Hematopoietic multipotent progenitor cell treated with erythropoietin and hydrocortisone succinate and interleukin-3 and kit ligand, for 4 days (in vitro differentiated cells): ENCODE measurements around the gene BCL11B.

Experiments
- DNase-seq: peaks from one replicate; pipeline ENCODE4 v3.0.0-alpha.2; 2015

BCL11B gene

GRCh38 chr14:99271951-99272631, at the start of gene BCL11B:
TSS of gene BCL11B (minus strand) at chr14:99272197. CDS start at chr14:99271218, 979 bp downstream.
- DNase-seq: peak; percentile 93

- no peak for DNase-seq
Observed at GRCh38 chr14:99321236-99321925, 49.4 kb upstream of the BCL11B start.

GRCh38 chr14:99320621-99321235, 48.7 kb upstream of the BCL11B start:
- DNase-seq: no peak

- DNase-seq: peak; percentile 76
Observed at GRCh38 chr14:99320105-99320572, 48.1 kb upstream of the BCL11B start.

GRCh38 chr14:99318959-99319295, 46.9 kb upstream of the BCL11B start:
- DNase-seq: no peak

GRCh38 chr14:99318091-99318958, 46.3 kb upstream of the BCL11B start:
- no peak for DNase-seq

- no peak for DNase-seq
Observed at GRCh38 chr14:99317231-99318090, 45.5 kb upstream of the BCL11B start.

GRCh38 chr14:99316281-99317163, 44.5 kb upstream of the BCL11B start:
- no peak for DNase-seq

- DNase-seq: no peak
Observed at GRCh38 chr14:99315197-99315596, 43.2 kb upstream of the BCL11B start.

GRCh38 chr14:99314623-99315022, 42.6 kb upstream of the BCL11B start:
- DNase-seq: no peak

GRCh38 chr14:99313234-99313633, 41.2 kb upstream of the BCL11B start:
- no peak for DNase-seq

GRCh38 chr14:99312106-99312505, 40.1 kb upstream of the BCL11B start:
- no peak for DNase-seq

- no peak for DNase-seq
Observed at GRCh38 chr14:99309220-99309766, 37.3 kb upstream of the BCL11B start.

- no peak for DNase-seq
Observed at GRCh38 chr14:99304208-99304607, 32.2 kb upstream of the BCL11B start.

- no peak for DNase-seq
Observed at GRCh38 chr14:99300190-99300589, 28.2 kb upstream of the BCL11B start.

GRCh38 chr14:99296517-99296916, 24.5 kb upstream of the BCL11B start:
- no peak for DNase-seq

- no peak for DNase-seq
Observed at GRCh38 chr14:99289394-99290189, 17.6 kb upstream of the BCL11B start.

GRCh38 chr14:99288948-99289347, 17.0 kb upstream of the BCL11B start:
- no peak for DNase-seq

- no peak for DNase-seq
Observed at GRCh38 chr14:99287269-99287942, 15.4 kb upstream of the BCL11B start.
